AG09319 (cell line): ENCODE measurements around the gene DHX34.

ENCODE experiments used
- DNase-seq: peaks from one replicate; pipeline ENCODE4 v3.0.0-alpha.2; 2010; ENCODE audit warnings: low read depth; ENCODE audit errors: extremely low read depth
- TF ChIP-seq, protein P1 (sequence below): IDR thresholded peaks from 2 replicates; pipeline ENCODE4 v1.5.1; 2011; ENCODE audit warnings: low read depth, mild to moderate bottlenecking, inconsistent platforms, low read length, moderate library complexity

The DHX34 gene

DNA sequence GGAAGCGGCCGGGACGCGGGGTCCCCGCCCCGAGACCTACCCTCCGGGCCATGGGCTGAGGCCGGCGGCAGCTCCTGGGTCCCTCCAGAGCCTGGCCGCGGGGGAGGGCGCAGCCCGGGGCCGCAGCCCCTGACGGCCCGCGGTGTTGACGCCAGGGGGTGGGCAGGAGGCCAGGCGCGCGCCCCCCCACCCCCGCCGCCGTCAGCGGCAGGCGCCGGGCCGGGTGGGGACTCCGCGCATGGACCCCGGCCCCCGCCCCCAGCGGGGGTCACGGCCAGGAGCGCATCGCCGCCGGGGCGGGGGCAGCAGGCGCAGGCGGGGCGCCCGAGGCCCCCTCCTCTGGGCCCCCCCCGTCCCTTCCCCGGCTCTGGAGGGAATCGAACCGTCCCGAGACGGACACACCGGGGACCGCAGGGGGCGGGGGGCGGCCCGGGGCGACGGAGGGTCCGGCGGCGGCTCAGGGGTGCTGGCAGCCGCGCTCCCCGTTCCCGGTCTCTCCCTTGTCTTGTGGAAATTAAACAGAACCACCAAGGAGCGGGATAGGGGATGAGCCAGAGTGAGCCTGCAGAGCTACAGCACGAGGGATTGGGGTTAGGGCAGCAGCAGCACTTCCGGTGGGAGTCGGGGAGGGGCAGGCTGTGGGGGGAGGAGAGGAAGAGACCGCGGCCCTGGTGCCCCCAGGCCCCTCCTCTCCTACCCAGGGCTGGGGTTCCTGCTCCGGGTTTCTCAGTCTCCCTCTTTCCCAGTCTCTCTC lies 70.1 kb downstream of the DHX34 start, which contains the start of gene MEIS3:
TSS of gene MEIS3 (minus strand) at position 498 of the 754 bp plus-strand sequence. CDS start at position 52, 446 bp downstream.
- TF ChIP-seq, protein P1, sequence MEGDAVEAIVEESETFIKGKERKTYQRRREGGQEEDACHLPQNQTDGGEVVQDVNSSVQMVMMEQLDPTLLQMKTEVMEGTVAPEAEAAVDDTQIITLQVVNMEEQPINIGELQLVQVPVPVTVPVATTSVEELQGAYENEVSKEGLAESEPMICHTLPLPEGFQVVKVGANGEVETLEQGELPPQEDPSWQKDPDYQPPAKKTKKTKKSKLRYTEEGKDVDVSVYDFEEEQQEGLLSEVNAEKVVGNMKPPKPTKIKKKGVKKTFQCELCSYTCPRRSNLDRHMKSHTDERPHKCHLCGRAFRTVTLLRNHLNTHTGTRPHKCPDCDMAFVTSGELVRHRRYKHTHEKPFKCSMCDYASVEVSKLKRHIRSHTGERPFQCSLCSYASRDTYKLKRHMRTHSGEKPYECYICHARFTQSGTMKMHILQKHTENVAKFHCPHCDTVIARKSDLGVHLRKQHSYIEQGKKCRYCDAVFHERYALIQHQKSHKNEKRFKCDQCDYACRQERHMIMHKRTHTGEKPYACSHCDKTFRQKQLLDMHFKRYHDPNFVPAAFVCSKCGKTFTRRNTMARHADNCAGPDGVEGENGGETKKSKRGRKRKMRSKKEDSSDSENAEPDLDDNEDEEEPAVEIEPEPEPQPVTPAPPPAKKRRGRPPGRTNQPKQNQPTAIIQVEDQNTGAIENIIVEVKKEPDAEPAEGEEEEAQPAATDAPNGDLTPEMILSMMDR, result no peak

DNA sequence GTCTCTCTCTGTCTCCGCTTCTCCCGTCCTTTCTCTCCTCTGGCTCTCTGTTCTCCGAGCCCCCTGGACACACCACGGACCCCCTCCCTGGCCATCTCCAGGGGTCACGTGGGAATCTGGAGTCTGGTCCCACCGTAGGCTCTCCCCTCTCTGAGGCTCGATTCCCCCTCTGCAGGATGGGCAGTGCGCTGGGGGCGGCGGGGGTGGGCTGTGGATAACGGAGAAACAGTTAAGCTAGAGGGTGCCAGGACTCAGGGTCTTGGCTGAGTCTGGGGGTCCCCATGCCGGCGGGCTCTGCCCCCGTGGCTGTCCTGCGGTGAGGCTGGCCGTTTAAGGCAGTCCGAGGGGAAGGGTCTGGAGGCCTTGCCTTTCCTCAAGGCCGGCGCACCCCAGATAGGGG lies 70.7 kb downstream of the DHX34 start:
- no peak for DNase-seq
- TF ChIP-seq, protein P1, result no peak

More for the DNA sequence above, 70.1 kb downstream of the DHX34 start, which contains the start of gene MEIS3:
- DNase-seq, result no peak

DNA sequence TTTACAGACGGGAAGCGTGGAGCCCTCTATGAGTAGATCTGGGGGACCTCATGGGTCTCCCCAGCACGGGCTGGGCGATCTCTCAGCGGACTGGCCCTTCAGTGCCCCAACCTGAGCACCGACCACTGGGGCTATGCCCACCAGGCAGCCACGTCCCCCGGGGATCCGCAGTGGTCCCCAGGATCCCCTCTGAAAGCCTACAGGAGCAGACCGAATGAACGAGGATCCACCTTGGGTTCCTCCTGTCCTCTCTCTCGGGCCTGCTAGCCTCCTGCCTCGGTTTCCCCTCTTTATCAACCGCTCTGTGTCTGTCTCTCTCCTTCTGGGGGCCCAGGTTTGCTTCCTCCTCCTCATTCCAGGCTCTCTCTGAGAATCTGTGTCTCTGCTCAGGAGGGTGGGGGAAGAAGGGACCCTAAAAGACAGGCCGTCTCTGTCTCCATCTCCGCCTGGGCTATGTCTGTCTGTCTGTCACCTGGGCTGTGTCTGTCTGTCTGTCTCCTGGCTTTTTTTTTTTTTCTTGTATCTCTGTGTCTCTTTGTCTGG lies 72.2 kb downstream of the DHX34 start:
- no peak for DNase-seq
- TF ChIP-seq, protein P1, result no peak

DNA sequence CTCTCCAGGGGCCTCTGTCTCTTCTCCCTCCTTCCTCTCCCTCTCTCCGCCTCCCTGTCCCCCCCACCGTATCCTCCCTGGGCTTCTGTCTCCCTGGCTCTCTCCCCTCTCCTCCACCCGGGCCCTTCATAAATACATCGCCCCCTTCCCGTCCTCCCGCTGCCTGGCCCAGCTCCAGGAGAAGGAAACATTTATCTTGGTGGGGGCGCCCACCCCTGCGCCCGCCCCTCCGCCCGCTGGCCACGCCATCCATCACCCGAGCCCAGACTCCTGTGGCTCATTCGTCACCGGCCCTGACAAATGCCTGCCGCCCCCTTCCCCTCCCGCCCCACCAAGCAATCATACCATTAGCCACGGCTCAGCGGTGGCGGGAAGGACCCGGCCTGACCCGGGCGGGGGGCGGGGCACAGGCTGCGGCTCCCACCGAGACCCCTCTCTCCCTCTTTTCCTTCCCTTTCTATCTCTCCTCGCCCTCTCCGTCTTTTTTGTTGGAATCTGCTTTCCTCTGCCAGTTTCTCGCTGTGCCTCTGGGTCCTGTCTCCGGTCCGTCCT lies 72.8 kb downstream of the DHX34 start:
- TF ChIP-seq, protein P1, result no peak
- no peak for DNase-seq

DNA sequence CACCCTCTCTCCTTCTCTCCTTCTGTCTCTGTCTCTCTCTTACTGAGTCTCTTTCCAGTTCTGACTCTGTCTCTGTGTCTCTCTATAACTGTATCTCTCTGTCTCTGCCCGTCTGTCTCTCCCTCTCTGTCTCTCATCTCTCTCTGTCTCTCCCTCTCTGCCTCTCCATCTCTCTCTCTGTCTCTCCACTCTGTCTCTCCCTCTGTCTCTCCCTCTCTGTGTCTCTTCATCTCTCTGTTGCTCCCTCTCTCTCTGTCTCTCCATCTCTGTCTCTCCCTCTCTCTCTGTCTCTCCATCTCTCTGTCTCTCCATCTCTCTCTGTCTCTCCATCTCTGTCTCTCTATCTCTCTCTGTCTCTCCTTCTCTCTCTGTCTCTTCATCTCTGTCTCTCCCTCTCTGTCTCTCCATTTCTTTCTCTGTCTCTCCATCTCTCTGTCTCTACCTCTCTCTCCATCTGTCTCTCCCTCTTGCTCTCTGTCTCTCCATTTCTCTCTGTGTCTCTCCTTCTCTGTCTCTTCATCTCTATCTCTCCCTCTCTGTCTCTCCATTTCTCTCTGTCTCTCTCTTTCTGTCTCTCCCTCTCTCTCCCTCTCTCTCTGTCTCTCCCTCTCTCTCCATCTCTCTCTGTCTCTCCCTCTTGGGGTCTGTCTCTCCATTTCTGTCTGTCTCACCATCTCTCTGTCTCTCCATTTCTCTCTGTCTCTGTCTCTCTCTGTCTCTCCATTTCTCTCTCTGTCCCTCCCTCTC lies 73.5 kb downstream of the DHX34 start:
- no peak for DNase-seq
- TF ChIP-seq, protein P1, result no peak

DNA sequence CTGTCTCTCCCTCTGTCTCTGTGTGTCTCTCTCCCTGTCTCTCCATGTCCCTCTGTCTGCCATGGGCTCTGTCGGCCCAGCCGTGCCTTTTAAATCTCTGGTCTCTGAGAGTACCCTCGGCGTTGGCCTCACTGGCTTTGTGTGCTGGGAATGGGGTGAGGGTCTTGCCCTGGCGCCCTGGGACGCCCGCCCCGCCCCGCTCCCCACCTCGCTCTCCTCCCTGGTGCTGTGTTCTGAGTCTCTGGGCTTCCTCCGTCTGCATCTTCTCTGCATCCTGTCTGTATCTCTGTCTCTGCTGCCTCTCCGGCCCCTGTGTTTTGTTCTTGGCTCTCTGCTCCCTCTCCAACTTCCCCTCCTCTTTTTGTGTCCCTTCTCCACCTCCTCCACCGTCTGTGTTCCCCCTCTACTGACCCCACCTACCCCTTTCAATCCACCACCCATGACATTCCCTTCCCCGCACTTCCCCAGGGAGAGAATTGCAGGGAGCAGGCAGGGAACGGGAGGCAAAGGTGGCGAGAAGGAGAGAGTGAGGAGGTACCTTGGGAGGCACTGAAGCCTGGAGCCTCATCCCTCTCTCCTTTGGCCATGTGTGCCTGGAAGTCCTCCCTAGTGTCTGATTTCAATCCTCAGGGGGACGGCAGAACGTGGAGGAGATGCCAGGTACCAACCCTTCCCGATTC lies 74.2 kb downstream of the DHX34 start:
- TF ChIP-seq, protein P1, result no peak
- DNase-seq, result no peak
